COLO668 (cell line): ENCODE measurements around the gene CRHR1.

Experiments used
- DNase-seq: peaks from one replicate; lab custom pipeline; 2025; ENCODE audit not compliant: unreplicated experiment; lab: John Stamatoyannopoulos, UW

The CRHR1 gene

GRCh38 chr17:45843722-45844121 lies 59.6 kb downstream of the CRHR1 start:
- no peak for DNase-seq

DNA sequence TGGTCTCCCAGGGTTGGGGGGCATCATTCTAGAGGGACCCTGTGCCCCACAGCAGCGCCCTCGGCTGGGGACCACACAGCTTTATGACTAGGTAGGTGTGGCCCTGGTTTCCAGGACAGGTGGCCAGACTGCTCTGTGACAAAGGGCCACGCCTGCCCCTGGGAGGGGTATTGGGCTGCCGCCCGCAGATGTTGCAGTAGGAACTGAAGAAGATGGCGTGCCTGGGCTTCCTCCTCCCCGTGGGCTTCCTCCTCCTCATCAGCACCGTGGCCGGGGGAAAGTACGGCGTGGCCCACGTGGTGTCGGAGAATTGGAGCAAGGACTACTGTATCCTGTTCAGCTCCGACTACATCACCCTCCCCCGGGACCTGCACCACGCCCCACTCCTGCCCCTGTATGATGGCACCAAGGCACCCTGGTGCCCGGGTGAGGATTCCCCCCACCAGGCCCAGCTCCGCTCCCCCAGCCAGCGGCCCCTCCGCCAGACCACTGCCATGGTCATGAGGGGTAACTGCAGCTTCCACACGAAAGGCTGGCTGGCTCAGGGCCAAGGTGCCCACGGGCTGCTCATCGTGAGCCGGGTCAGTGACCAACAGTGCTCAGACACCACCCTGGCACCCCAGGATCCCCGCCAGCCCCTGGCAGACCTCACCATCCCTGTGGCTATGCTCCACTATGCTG lies 60.7 kb downstream of the CRHR1 start, which contains the start of gene SPPL2C:
Gene SPPL2C (plus strand): TSS at position 187 of the 681 bp plus-strand sequence. CDS start 26 bp downstream, at position 213.
- DNase-seq = peak; percentile 39

GRCh38 chr17:45845376-45846185 lies 61.5 kb downstream of the CRHR1 start:
- DNase-seq = no peak

DNA sequence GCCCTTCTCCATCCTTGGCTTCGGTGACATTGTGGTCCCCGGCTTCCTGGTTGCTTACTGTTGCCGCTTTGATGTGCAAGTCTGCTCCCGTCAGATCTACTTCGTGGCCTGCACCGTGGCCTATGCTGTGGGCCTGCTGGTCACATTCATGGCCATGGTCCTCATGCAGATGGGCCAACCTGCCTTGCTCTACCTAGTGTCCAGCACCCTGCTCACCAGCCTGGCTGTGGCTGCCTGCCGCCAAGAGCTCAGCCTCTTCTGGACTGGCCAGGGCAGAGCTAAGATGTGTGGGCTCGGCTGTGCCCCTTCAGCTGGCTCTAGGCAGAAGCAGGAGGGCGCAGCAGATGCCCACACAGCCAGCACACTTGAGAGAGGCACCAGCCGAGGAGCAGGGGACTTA lies 62.1 kb downstream of the CRHR1 start:
- DNase-seq = no peak

GRCh38 chr17:45846646-45847045 lies 62.5 kb downstream of the CRHR1 start:
- DNase-seq = no peak

DNA sequence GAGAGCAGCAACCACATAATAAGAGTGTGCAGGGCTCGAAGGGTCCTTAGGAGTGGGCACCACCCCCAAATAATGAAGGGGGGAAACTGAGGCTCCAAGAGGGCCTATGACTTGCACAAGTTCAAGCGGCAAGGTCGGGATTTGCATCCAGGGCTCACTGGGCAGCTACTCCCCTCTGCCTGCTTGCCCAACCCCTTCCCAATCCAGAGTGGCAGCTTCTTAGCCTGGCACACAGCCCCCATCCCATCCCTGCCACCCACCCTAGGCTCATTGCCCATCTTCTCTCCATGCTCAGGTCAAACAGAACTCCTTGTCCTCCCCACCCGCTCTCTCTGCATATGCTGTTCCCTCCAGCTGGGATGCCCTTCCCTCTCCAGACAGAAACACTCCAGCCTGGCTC lies 63.0 kb downstream of the CRHR1 start:
- no peak for DNase-seq

- no peak for DNase-seq
These were observed 63.6 kb downstream of the CRHR1 start for GRCh38 chr17:45847747-45848146.

- DNase-seq = no peak
These were observed 64.3 kb downstream of the CRHR1 start for GRCh38 chr17:45848405-45848804.

DNA sequence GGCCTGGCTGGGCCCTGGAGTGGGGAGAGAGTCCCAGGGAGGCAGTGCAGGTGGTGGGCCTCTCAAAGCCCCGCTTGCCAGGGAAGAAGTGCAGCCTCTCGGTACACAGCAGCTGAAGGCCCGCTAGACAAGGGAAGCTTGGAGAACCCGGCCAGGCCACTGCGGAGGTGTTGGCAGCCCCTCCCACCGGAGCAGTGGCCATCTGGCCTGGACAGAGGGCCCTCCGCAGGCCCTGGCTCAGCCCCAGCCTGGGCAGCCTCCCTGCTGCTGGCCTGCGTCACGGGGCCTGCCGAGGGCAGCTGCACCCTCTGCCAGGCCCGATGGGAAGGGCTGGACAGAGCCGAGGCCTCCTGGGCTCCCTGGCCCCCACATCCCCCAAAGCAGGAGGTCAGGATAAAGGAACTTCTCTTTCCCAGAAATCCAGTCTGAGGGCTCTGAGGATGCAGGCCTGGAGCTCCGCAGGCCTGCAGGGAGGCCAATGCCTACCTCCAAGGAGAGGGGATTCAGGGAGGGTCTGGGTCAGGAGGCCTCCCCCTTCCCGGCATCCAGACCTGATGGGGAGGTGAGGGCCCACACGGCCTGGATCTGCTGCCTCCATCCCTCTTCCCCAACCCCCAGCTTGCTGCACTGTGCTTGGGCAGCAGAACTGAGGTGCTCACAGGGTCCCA lies 64.9 kb downstream of the CRHR1 start:
- DNase-seq = no peak

- no peak for DNase-seq
These were observed 65.4 kb downstream of the CRHR1 start for GRCh38 chr17:45849536-45849990.

- DNase-seq = no peak
These were observed 65.9 kb downstream of the CRHR1 start for GRCh38 chr17:45850011-45850410.

GRCh38 chr17:45850468-45850867 lies 66.3 kb downstream of the CRHR1 start:
- no peak for DNase-seq

DNA sequence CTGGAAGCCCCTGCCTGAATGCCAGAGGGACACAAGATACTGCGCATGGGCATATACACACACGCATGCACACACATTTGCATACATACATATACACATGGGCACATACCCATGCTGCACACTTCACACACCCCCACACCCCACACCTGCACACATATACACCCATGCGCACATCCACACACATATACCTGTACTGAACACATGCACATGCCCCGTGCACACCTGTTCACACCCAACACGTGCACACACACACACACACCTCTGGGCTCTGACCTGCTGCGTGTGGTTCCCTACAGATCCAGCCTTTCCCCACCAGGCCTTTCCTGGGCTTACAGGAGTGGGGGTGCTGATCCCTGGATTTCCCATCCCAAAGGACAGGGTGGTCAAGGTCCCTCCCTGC lies 66.9 kb downstream of the CRHR1 start:
- DNase-seq = no peak

DNA sequence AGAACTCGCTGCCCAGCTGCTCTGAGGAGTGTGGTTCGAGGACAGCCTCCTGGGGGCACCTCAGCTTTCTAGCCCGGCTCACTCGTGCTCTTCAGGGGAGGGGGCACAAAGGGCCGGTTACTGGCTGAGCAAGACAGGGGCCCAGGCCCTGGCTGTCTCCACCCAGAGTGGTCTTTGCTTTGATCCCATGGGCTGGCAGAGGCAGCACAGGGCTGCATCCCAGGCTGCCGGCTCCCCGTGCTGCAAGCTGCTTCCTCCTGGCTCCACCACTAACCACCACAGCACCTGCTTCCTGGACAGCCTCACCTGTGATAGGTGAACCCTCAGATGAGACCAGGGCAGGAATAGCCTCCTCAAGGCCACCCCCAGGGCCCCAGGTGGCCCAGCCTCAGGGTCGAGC lies 67.3 kb downstream of the CRHR1 start:
- peak; percentile 26 for DNase-seq

- no peak for DNase-seq
These were observed 67.8 kb downstream of the CRHR1 start for GRCh38 chr17:45851873-45852272.

DNA sequence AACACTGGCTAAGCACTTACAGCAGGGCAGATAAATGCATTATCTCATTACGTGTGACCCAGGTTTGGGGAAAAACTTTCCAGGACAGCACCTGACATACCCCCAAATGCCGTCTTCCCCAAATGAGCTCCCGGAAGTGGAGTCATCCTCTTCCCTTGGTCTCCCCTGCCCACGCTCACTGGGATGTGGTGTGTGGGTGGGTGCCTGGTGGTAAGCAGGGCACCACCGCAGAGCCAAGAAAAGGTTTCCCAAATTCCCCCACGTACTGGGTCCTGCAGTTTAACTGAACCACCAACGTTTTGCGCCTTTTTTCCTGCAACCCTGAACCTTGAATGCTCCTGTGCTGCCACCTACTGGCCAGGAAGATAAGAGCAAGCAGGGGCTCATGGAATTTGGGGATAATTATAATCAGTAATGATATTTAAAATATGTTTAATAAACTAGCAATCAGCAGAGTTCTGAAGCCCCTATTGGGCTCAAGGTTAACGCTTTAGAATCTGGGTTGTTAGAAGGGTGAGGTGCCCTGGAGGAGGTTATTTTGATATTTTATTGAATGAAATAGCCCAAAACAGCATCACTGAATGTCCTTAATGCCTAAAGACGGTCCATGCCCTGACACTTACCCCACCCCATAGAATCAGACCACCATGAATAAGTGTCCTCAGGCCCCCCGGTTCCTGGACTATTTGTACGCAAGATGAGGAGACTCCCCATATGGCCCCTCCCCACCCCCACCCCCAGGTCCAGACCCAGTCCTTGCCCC lies 68.6 kb downstream of the CRHR1 start:
- DNase-seq = peak; percentile 50

DNA sequence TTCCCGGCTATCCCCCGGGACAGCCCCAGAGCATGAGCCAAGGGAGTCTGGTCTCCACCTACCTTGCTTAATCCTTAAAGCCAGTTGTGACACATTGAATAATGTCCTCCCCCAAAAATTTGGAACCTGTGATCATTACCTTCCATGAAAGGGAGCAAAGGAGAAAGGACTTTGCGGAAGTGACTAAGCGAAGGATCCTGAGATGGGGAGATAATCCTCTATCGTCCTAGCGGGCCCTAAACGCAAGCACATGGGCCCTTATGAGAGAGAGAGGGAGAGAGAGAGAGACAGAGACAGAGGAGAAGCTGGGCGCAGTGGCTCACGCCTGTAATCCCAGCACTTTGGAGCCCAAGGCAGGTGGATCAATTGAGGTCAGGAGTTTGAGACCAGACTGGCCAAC lies 70.1 kb downstream of the CRHR1 start:
- no peak for DNase-seq

- DNase-seq = no peak
These were observed 71.7 kb downstream of the CRHR1 start for GRCh38 chr17:45855691-45856336.

DNA sequence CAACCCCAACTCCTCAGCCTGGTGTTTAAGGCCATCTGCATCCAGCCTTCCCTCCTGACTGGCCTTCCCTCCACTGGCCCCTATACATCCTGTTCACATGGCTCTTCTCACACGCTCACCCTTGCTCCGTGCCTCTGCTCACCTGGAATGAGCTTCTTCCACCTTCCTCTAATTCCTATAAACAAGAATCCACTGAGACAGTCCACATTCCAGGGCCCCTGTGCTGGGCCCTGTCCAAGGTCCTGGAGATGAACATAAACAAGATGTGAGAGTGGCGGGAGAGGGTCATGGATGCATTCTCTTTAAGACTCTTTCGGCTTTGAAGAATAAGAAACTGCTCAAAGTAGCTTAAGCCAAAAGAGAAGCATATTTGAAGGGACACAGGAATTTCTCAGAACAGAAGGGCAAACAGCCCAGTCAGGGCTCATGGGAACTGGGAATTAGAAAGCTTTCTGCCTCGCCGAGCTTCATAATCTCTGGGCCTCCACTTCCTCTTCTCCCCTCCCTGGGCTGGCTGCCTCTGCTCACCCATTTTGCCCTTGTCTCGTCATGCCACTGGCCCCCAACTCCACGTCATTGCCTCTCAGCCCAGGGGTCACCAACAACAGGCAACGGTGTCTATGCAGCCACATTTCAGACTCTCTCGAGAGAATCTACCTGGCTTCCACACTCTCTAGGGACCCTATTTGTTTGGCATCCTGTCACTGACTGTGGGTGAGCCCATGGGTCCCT lies 74.0 kb downstream of the CRHR1 start:
- DNase-seq = no peak

GRCh38 chr17:45861165-45861564 lies 77.0 kb downstream of the CRHR1 start:
- no peak for DNase-seq
